HEK293 (cell line): ENCODE data around the gene IFRD2.
A peak's percentile ranks its signal among the peaks of the same experiment; 100 is the strongest.

Experiments used
- BCL11B ChIP-seq: fragments of 450-650 bp; formaldehyde crosslinking; IDR thresholded peaks from 2 replicates; pipeline ENCODE4 v1.5.1; 2016; ENCODE audit warnings: low read depth, missing biosample characterization, missing genetic modification characterization
- GLIS1 ChIP-seq: fragments of 450-650 bp; formaldehyde crosslinking; IDR thresholded peaks from 2 replicates; pipeline ENCODE4 v1.5.1; 2016; ENCODE audit warnings: missing biosample characterization, missing genetic modification characterization
- GLIS2 ChIP-seq: fragments of 450-650 bp; formaldehyde crosslinking; IDR thresholded peaks from 2 replicates; pipeline ENCODE4 v1.5.1; 2016; ENCODE audit warnings: missing biosample characterization, missing genetic modification characterization
- MZF1 ChIP-seq: fragments of 450-650 bp; formaldehyde crosslinking; IDR thresholded peaks from 2 replicates; pipeline ENCODE4 v1.5.1; 2017; ENCODE audit warnings: missing biosample characterization, missing genetic modification characterization, borderline replicate concordance
- ZBTB48 ChIP-seq: fragments of 450-650 bp; formaldehyde crosslinking; IDR thresholded peaks from 2 replicates; pipeline ENCODE4 v1.5.1; 2016; ENCODE audit warnings: missing biosample characterization, missing genetic modification characterization
- ZFP3 ChIP-seq: fragments of 450-650 bp; formaldehyde crosslinking; IDR thresholded peaks from 2 replicates; pipeline ENCODE4 v1.5.1; 2016; ENCODE audit warnings: low read depth, missing biosample characterization, missing genetic modification characterization
- ZFP69B ChIP-seq: fragments of 450-650 bp; formaldehyde crosslinking; IDR thresholded peaks from 2 replicates; pipeline ENCODE4 v1.5.1; 2016; ENCODE audit warnings: missing biosample characterization, missing genetic modification characterization
- ZIC2 ChIP-seq: fragments of 450-650 bp; formaldehyde crosslinking; IDR thresholded peaks from 2 replicates; pipeline ENCODE4 v1.5.1; 2016; ENCODE audit warnings: missing biosample characterization, missing genetic modification characterization
- ZNF155 ChIP-seq: fragments of 450-650 bp; formaldehyde crosslinking; IDR thresholded peaks from 2 replicates; pipeline ENCODE4 v1.5.1; 2016; ENCODE audit warnings: missing biosample characterization, missing genetic modification characterization
- ZNF23 ChIP-seq: fragments of 450-650 bp; formaldehyde crosslinking; IDR thresholded peaks from 2 replicates; pipeline ENCODE4 v1.5.1; 2016; ENCODE audit warnings: missing biosample characterization, missing genetic modification characterization, borderline replicate concordance
- ZNF335 ChIP-seq: fragments of 450-650 bp; formaldehyde crosslinking; conservative IDR thresholded peaks from 2 replicates; pipeline ENCODE4 v1.5.1; 2016; ENCODE audit warnings: missing biosample characterization, missing genetic modification characterization
- ZNF426 ChIP-seq: fragments of 450-650 bp; formaldehyde crosslinking; IDR thresholded peaks from 2 replicates; pipeline ENCODE4 v1.5.1; 2017; ENCODE audit warnings: missing biosample characterization, missing genetic modification characterization, mild to moderate bottlenecking, inconsistent platforms, moderate library complexity
- ZNF510 ChIP-seq: fragments of 450-650 bp; formaldehyde crosslinking; IDR thresholded peaks from 2 replicates; pipeline ENCODE4 v1.5.1; 2018; ENCODE audit warnings: mild to moderate bottlenecking, missing genetic modification characterization, missing biosample characterization; ENCODE audit not compliant: insufficient replicate concordance
- ZNF585B ChIP-seq: fragments of 450-650 bp; formaldehyde crosslinking; IDR thresholded peaks from 2 replicates; pipeline ENCODE4 v1.5.1; 2016; ENCODE audit warnings: missing biosample characterization, missing genetic modification characterization
- ZNF596 ChIP-seq: fragments of 450-650 bp; IDR thresholded peaks from 2 replicates; pipeline ENCODE4 v1.5.0; 2018; ENCODE audit warnings: missing biosample characterization, mild to moderate bottlenecking, missing genetic modification characterization, moderate library complexity
- ZNF600 ChIP-seq: fragments of 450-650 bp; formaldehyde crosslinking; IDR thresholded peaks from 2 replicates; pipeline ENCODE4 v1.5.1; 2016; ENCODE audit warnings: missing biosample characterization, missing genetic modification characterization
- ZNF660 ChIP-seq: fragments of 450-650 bp; IDR thresholded peaks from 2 replicates; pipeline ENCODE4 v1.5.1; 2018; ENCODE audit warnings: missing biosample characterization, mild to moderate bottlenecking, missing genetic modification characterization
- ZNF76 ChIP-seq: fragments of 450-650 bp; formaldehyde crosslinking; IDR thresholded peaks from 2 replicates; pipeline ENCODE4; 2016; ENCODE audit warnings: low read depth, missing biosample characterization, missing genetic modification characterization, borderline replicate concordance
- ZNF777 ChIP-seq: fragments of 450-650 bp; formaldehyde crosslinking; IDR thresholded peaks from 2 replicates; pipeline ENCODE4 v1.5.1; 2017; ENCODE audit warnings: missing biosample characterization, missing genetic modification characterization, borderline replicate concordance
- ZNF792 ChIP-seq: fragments of 450-650 bp; formaldehyde crosslinking; IDR thresholded peaks from 2 replicates; pipeline ENCODE4 v1.5.1; 2016; ENCODE audit warnings: missing biosample characterization, missing genetic modification characterization
- ZNF837 ChIP-seq: fragments of 450-650 bp; formaldehyde crosslinking; IDR thresholded peaks from 2 replicates; pipeline ENCODE4 v1.5.1; 2016; ENCODE audit warnings: missing biosample characterization, missing genetic modification characterization
- TF ChIP-seq, protein P1 (sequence below): fragments of 450-650 bp; formaldehyde crosslinking; IDR thresholded peaks from 2 replicates; pipeline ENCODE4 v1.5.1; 2016; ENCODE audit warnings: missing biosample characterization, missing genetic modification characterization, borderline replicate concordance
- TF ChIP-seq, protein P2 (sequence below): fragments of 450-650 bp; IDR thresholded peaks from 2 replicates; pipeline ENCODE4 v1.5.1; 2018; ENCODE audit warnings: missing biosample characterization, mild to moderate bottlenecking, missing genetic modification characterization

Gene IFRD2

DNA sequence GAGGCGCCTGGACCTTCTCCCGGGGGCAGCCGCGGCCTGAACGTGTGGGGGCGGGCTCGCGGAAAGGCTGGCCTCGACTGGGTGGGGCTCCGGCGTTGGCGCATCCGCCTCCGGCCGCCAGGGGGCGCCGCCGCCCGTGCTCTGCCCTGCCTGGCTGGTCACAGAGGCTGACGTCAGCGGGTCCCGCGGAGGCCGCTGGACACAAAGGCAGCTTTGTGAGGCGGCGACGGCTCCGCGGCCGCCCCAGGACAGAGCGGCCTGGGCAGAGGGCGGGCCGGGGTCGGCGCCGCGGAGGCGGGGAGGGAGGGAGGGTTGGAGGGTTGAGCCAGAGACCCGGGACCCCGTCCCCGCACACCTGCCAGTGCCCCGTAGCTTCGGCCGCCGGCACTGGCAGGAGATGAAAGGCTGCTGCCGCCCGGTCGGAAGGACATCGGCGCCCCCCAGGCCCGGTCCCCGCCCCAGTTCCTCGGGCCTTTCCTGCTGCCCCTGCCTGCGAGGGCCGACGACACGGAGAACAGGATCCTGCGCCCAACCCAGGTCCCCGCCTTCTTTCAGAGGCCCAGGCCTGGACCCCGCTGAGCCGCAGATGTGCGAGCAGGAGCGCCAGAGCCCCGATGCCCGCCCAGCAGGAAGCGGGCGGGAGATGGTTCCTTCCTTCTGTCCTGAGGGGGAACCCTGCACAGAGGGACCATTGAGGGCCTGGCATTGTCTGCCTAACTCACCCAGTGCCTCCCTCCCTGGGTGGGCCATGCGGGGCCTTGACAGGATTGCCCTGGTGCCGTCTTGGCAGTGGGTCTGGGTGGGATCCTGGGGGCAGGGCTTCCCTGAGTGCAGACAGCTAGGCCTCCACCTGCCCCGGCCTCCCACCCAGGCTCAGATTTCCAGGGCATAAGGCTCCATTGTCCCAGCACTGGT, 31.9 kb downstream of the IFRD2 start (continued):
- TF ChIP-seq, protein P1, sequence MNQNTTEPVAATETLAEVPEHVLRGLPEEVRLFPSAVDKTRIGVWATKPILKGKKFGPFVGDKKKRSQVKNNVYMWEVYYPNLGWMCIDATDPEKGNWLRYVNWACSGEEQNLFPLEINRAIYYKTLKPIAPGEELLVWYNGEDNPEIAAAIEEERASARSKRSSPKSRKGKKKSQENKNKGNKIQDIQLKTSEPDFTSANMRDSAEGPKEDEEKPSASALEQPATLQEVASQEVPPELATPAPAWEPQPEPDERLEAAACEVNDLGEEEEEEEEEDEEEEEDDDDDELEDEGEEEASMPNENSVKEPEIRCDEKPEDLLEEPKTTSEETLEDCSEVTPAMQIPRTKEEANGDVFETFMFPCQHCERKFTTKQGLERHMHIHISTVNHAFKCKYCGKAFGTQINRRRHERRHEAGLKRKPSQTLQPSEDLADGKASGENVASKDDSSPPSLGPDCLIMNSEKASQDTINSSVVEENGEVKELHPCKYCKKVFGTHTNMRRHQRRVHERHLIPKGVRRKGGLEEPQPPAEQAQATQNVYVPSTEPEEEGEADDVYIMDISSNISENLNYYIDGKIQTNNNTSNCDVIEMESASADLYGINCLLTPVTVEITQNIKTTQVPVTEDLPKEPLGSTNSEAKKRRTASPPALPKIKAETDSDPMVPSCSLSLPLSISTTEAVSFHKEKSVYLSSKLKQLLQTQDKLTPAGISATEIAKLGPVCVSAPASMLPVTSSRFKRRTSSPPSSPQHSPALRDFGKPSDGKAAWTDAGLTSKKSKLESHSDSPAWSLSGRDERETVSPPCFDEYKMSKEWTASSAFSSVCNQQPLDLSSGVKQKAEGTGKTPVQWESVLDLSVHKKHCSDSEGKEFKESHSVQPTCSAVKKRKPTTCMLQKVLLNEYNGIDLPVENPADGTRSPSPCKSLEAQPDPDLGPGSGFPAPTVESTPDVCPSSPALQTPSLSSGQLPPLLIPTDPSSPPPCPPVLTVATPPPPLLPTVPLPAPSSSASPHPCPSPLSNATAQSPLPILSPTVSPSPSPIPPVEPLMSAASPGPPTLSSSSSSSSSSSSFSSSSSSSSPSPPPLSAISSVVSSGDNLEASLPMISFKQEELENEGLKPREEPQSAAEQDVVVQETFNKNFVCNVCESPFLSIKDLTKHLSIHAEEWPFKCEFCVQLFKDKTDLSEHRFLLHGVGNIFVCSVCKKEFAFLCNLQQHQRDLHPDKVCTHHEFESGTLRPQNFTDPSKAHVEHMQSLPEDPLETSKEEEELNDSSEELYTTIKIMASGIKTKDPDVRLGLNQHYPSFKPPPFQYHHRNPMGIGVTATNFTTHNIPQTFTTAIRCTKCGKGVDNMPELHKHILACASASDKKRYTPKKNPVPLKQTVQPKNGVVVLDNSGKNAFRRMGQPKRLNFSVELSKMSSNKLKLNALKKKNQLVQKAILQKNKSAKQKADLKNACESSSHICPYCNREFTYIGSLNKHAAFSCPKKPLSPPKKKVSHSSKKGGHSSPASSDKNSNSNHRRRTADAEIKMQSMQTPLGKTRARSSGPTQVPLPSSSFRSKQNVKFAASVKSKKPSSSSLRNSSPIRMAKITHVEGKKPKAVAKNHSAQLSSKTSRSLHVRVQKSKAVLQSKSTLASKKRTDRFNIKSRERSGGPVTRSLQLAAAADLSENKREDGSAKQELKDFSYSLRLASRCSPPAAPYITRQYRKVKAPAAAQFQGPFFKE (tag by site-specific recombination), result no peak
- TF ChIP-seq ZIC2 (tag by site-specific recombination) (peak; percentile 72), ZNF596 (no peak), ZNF335 (tag by site-specific recombination) (peak; percentile 69), ZNF777 (tag by site-specific recombination) (no peak), ZNF585B (tag by site-specific recombination) (no peak), ZNF23 (tag by site-specific recombination) (no peak), MZF1 (tag by site-specific recombination) (no peak), ZFP3 (tag by site-specific recombination) (no peak), ZNF510 (tag by site-specific recombination) (no peak), ZNF76 (tag by site-specific recombination) (0 out of 2 replicates have a peak, but pooled peaks have one; percentile 23), ZNF660 (tag by site-specific recombination) (peak; percentile 59; the same call in 1 of the 2 replicates), ZNF837 (tag by site-specific recombination) (no peak), ZNF155 (tag by site-specific recombination) (no peak), GLIS2 (tag by site-specific recombination) (peak; percentile 66), ZNF600 (tag by site-specific recombination) (peak; percentile 45), ZBTB48 (no peak), GLIS1 (tag by site-specific recombination) (peak; percentile 91), ZFP69B (tag by site-specific recombination) (no peak; the same call in 1 of the 2 replicates), ZNF426 (no peak), ZNF792 (no peak), BCL11B (tag by site-specific recombination) (no peak)
- TF ChIP-seq, protein P2, sequence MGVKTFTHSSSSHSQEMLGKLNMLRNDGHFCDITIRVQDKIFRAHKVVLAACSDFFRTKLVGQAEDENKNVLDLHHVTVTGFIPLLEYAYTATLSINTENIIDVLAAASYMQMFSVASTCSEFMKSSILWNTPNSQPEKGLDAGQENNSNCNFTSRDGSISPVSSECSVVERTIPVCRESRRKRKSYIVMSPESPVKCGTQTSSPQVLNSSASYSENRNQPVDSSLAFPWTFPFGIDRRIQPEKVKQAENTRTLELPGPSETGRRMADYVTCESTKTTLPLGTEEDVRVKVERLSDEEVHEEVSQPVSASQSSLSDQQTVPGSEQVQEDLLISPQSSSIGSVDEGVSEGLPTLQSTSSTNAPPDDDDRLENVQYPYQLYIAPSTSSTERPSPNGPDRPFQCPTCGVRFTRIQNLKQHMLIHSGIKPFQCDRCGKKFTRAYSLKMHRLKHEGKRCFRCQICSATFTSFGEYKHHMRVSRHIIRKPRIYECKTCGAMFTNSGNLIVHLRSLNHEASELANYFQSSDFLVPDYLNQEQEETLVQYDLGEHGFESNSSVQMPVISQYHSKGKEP (tag by site-specific recombination), result no peak
